NK-92 (cell line): ENCODE results near the gene TCEAL9.
"Not testable (repeated sequence)": the region's sequence is repeated elsewhere in the genome, so short reads cannot be mapped to it uniquely, and the experiment has no call there.

Source experiments
- DNase-seq: peaks from one replicate; lab custom pipeline; 2025; ENCODE audit not compliant: unreplicated experiment; lab: John Stamatoyannopoulos, UW

Gene TCEAL9

DNA sequence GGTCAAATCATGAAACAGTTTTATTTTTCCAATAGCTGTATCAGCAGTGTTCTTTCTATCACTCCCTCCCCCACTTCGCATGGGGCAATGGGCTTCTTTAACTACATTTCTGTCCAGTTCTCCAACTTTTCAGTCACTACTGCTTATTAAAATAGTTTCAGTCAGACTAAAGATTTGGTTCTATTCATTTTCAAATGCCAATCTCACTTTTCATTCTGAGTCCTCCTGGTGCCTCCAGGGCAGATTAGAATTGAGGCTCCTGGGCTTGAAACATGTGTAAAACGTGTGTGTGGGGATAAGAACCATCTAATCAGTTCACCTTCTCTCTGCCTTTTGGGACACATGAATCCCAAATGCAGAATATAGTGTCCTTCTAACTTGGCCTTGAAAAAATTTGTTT lies 16.6 kb downstream of the TCEAL9 start:
- no peak for DNase-seq

DNA sequence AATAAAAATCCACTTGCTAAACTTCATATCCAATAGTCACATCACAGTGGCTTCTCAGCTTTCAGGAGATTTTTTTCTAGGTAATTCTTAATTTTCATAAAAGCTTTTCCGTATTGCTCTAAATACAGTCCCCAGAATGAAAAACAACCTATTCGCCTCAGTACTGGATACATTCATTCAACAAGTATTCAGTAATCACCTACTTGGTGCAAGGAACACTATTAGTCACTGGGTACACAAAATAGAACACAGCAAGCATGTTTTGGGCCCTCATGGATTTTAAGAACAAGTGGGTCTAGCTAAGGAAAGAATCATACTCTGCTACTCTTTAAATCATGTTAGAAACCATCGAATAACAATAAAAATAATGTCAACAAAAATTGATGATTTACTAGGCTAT lies 17.3 kb downstream of the TCEAL9 start:
- DNase-seq = no peak

DNA sequence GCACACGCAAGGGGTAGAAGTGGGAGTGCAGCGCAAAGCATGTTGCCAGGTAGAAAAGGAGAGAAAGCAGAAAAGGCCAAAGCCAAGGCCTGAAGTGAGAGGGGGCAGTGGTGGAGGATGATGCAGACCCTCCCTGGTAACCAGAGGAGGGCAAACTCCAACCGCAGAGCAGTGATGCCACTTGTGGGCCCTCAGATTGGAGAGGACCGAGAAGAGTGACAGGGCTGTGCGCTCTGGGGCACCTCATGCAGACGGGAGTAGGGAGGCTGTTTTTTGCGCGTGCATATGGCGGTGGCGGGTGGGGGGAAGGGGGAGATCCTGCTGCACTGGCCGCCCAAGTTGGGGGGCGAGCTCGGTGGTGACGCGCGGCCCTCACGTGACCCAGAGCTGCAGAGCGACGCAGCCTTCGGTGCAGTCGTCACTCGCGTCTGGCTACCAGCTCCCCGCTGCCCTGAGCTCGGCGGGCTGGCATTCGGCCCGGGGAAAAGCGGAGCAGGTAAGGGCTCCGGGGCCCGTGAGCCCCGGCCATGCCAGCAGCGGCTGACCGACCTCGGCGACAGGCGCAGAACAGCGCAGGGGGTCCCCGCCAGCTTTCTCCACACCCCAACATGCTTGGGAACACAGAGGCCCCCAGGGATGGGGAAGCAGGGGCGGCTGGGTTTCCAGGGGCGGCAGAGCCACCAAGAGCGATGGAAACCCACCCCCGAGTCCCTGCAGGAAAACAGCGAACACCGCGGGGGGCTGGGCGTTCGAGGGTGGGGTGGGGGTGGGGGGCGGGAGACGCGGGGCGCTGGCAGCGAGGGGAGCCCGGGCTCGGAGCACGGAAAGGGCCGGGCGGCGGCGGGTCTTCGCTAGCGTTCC lies 20.0 kb downstream of the TCEAL9 start, which contains the start of gene BEX3:
Gene BEX3 (plus strand): TSS at position 421 of the 861 bp plus-strand sequence. CDS start 984 bp downstream, outside the sequence.
- DNase-seq = no peak

DNA sequence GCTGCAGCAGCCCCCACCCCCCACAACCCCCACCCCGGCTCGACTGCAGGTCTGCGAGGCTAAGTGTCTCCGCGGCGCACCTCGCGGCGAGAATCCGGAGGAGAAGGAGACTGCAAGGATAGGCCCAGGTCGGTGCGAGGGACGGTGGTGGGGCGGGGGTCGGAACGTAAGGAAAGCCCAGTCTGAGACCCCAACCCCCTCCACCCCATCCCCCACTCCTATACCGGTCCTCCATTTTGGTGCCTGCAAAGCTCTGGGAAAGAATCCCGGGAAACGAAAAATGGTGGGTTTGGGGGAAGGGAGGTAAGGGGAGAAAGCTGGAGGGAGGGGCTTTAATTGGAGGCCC lies 20.6 kb downstream of the TCEAL9 start:
- no peak for DNase-seq

DNA sequence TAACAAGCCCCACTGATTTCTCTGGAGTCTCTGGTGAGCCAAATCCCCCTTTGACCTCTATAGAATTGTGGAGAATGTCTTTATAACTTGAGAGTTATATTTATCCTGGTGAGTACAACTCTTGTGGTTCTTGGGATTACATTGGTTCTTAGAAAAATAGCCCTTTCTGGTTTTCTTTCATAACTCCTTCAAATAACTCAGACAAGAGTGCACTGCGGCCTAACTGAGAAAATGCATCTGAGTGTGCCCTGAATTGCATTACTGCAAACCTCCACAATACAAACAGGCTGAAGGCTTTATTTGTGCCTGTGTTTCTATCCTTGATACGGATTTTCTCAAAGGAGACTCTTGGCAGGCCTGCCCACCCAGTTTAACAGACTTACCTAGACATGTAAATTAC lies 22.7 kb downstream of the TCEAL9 start:
- DNase-seq = no peak

DNA sequence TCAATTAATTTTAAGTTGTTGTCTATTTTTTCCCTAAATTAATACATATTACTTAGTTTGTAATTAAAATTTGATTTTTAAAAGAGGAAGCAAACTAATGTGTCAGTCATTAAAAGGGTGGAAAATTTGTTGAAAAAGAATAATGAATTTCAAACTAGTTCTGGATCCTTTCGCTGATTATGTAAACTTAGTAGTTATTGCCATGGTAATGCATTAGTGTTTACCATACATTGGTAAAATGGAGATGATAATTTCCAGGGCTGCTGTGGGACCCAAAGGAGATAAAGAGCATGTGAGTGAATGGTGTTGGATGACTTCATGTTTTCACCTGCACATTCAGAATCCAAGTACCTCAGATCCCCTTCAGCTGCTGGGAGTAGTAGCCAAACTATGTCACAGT lies 26.6 kb downstream of the TCEAL9 start:
- DNase-seq = no peak

DNA sequence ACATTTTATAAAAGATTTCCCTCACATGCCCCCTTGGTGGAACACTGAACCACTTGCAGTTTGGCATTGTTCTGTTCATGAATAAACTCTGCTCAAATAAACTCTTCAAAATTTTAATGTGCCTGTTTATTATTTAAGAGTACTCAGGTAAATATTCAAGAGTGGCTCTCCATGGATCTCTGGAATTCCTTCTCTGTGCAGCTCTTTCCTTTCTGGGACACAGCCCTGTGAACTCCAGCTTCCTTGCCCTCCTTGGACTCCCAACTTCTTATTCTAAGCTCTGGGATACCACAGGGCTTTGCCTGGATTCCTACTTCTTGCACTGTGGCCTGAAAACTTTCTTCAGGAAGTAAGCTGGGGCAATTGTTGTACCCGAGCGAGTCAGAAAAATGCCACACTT lies 28.4 kb downstream of the TCEAL9 start:
- DNase-seq = no peak

DNA sequence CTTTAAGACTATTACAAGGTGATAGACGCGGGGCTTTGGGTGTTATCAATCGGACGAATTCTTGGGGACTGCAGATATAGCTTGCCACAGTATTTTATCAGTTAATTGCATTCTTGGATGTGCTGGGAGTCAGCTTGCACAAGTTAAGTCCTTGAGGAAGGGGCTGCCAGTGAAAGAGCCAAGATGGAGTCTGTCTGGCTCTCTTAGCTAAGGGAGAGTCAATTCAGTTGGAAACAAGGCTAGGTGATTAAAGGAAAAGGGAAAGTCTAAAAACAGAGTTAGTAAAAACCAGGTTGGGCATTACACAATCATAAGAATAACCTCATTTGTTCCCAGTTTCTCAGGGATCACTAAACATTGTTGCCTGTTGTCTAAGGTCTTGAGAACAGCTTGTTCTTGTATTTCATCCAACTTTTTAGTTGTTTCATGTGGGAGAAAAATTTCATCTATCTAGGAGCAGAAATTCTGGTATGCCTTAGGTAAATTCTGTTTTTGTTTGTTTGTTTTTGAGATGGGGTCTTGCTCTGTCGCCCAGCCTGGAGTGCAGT lies 29.1 kb downstream of the TCEAL9 start:
- not testable (repeated sequence) for DNase-seq

DNA sequence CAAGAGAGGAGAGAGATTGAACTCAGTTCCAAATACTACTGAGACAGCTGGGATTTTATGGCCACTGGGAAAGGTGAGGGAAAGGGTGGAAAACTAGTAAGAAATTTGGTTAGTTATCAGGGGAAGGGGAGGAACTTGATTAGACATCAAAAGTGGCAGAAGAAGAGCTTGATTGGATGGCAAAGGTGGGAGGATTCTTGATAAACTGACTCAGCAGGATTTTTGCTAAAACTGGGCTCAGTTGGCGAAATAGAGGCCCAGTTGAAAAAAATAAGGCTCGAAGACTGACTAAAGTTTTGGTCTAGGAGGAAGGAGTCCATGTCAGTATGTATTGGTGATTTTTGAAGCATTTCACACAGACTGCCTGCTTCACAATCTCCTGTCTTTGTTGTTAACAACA lies 30.0 kb downstream of the TCEAL9 start:
- no peak for DNase-seq

DNA sequence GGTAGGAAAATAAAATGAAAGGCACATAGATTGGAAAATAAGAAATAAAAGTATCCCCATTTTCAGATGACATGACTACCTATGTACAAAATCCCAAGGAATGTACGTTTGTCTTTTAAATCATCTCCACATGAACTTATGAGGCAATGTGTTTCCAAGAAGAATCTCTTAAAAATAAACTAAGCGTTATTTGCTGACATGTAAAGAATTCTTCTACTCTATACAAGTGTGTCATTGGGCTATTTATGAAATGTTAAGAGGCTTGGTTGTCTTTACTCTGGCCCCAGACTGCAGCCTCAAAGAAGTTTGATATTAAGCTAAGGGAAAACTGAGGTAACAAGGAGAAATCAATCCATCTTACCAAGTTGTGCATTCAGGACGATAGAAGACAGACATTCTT lies 37.2 kb downstream of the TCEAL9 start:
- DNase-seq = no peak

DNA sequence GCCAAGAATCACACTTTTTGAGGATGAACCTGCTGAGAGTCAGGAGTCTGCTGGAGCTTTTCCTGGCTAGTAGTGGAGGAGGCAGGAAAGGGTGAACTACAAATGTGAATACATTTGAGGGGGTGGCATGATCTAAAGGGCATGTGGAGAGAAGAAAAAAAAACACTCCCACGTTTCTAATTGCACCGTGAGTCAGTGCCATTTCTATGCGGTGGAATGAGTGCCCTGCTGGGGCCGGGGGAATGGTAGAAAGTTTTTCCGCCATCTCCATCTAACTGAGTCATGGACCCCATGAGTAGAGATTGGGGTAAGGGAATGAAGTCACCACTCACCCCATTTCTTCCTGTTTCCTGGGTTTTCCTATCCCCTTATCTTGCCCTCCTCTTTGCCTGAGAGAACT lies 39.9 kb downstream of the TCEAL9 start:
- no peak for DNase-seq

DNA sequence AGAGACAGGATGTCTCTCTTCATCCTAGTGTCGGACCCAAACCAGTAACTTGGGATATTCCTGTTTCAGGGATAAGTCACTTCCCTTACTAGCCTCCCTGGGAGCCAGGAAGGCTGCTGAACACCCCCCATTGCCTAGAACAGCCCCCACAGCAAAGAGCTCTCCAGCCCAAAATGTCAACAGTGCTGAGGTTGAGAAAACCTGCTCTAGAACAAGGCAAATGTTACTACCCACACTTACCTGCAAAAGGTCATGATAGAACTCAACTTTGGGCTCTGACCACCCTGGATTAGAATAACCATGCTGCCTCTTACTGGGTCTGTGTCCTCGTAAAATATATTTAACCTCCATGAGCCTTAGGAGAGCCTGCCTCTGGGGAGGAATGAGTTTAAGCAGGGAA lies 40.4 kb downstream of the TCEAL9 start:
- no peak for DNase-seq

DNA sequence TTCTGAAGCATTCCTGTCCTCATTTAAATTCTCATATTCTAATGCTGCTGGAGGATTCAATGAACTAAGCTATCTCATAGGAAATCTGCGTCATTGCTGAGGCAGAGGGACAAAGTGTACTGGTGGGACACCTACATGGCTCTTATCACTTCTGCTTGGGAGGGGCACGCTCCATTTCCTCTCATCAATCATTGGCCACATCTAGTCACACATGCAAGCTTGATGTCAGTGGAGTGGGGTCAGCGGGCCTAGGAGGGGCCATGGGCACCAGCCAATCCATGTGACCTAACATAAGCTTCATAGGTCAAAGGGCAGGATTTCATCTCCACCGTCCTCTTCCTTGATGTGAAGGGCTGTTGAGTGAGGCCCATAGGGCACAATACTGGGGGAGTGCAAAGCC lies 41.4 kb downstream of the TCEAL9 start:
- no peak for DNase-seq

DNA sequence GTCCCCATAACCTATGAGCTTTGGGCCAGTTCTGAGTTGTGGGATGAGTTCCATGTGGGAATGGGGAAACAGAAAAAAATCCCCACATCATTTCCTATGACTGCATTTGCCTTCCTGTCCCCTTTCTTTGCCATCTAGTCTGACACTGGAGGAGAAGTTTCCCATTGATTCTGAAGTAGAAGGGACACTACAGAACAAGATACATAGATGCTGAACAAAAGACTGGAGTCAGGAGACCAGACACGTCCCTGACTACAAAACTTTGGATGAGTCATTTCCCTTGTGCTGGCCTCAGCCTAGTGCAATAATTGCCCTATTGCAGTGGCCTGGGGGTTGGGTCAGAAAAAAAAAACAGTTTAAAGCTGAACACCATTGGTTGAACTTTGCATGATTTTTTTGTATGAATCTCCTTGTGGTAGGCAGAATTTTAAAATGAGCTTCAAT lies 42.1 kb downstream of the TCEAL9 start:
- DNase-seq = no peak

DNA sequence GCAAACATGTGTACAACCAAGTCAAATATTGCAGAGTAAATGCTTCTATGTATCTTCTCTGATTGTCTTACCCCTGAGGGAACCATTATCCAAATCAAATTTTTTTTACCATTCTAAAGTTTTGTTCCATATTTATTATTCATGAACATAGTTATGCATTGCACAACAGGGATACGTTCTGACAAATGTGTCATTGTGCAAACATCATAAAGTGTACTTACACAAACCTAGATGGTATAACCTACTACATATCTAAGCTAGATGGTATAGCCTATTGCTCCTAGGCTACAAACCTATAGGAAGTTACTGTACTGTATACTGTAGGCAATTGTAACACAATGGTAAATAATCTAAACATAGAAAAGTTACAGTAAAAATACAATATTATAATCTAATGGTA lies 43.4 kb downstream of the TCEAL9 start:
- no peak for DNase-seq

DNA sequence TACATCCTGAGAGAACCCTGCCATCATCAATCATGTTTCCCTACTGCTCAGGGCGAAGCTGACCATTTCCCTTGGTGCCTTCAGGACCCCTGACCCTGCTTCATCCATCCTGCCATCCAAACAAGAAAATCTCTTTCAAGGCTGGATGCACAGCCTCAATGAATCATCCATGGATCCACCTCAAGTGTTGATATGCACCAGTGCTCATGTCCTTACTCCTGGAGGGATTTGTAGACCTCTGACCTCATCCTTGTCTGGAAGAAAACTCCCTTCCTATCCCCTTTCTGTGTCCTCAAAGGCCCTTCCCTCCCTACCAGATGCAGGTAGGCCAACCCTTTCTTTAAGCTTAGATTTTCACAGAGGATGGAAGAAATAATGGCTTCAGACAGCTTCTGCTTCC lies 44.6 kb downstream of the TCEAL9 start:
- DNase-seq = no peak

DNA sequence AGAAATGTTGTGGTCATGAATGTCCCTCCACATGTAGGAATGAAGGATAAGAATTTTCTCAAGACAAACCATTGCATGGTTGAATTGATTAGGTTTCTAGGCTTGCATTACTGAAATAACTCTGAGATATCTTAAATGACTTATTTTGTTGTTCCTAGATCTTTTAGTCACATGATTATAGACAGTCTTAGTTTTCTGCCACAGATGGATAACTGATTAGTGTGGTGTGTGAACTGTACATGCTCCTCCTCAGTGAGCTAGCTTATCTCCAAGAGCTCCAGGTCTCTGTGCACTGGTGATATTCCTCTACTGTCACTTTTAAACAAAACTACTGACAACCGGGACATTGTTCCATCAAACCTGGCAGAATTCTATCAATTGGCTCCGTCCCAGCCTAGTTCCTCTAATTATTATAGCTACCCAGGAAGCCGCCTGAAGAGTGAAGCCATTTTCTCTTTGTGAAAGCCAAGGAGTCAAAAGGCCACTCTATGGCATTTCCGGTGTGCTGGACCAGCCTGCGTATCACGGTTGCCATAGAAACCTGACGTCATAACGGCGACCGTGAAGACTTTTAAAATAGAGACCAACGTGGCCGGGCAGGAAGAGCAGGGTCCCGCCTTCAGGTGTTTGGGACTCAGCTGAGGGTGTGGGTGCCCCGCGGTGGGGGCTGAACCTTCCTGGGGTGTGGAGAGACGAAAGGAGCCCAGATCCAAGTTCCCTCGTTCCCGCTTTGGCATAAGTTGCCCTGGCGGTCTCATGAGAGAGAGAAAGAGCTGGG lies 48.1 kb downstream of the TCEAL9 start:
- no peak for DNase-seq

DNA sequence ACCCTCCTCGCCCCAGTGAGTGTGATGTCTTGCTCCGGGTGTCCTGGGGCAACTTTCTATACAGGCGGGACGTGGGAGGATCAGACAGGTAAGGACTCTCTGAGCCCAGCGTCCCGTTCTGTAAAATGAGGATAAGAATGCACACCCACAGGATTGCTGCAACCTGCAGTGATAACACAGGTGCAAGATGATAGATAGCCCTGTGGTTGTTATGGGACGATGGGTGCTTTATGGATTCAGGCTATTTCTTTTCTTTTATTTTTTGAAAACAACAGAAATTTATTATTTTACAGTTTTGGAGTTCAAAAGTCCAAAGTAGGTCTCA lies 48.7 kb downstream of the TCEAL9 start:
- no peak for DNase-seq

DNA sequence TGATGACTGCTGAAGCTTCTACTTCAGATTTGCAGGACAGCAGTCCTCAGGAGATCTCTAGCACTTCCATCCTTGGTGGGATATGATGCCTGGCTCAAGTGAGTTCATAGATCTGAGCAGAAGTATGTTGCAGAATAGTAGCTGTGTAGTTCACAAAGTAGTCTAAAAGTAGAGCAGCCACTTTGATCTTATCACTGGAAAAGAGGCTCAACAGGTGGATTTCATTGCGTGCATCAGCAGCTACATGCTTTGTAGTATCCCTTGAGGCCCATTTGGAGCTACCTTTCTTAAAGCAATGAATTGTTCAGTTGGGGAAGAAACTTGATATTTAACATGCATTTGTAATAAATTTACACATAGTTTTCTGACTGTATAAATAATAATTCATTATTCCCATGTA lies 50.0 kb downstream of the TCEAL9 start:
- no peak for DNase-seq

DNA sequence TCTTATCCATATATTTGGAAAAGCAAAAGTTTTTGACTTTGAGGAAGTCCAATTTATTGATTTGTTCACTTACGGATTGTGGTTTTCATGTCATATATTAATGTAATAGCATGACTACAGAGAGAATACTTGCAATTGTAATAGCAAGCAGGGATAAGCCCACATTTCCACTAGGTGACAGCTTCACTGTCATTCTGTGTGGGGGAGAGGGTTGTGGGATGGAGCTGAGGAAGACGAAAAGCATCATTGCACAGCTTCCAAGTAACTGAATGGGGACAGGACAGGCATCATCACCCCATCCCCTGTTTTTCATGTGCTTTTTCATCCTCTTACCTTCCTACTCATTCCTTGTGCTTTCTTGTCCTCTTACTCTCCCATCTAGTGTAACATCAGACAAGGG lies 51.5 kb downstream of the TCEAL9 start:
- DNase-seq = no peak
